Esophagus muscularis mucosa (tissue), 4 donors: ENCODE measurements around the gene HBS1L.

ENCODE experiments used
- EP300 ChIP-seq: sonication (generic); formaldehyde crosslinking; IDR thresholded peaks from one replicate; pipeline ENCODE4 v1.6.1; 2017; ENCODE audit warnings: antibody characterized with exemption
- POLR2A ChIP-seq: fragments of 450-650 bp; IDR thresholded peaks from one replicate; pipeline ENCODE4 v1.6.1; 2017; ENCODE audit warnings: antibody characterized with exemption, moderate library complexity, mild to moderate bottlenecking, low read depth
- POLR2AphosphoS5 ChIP-seq, 2 donors: sonication (generic); formaldehyde crosslinking; IDR thresholded peaks; one replicate each; pipeline ENCODE4 v1.6.1; 2017; ENCODE audit warnings: antibody characterized with exemption in 2 of 2
- TF ChIP-seq, protein P1 (sequence below), 3 experiments: fragments of 200-600 bp in 2 of 3; fragments of 450-650 bp in 1 of 3; sonication (generic) in 2 of 3; IDR thresholded peaks; one replicate each; pipeline ENCODE4 v1.5.1; 2017 to 2019; ENCODE audit warnings: antibody characterized with exemption in 3 of 3, mild to moderate bottlenecking in 2 of 3, moderate library complexity in 1 of 3

DNA sequence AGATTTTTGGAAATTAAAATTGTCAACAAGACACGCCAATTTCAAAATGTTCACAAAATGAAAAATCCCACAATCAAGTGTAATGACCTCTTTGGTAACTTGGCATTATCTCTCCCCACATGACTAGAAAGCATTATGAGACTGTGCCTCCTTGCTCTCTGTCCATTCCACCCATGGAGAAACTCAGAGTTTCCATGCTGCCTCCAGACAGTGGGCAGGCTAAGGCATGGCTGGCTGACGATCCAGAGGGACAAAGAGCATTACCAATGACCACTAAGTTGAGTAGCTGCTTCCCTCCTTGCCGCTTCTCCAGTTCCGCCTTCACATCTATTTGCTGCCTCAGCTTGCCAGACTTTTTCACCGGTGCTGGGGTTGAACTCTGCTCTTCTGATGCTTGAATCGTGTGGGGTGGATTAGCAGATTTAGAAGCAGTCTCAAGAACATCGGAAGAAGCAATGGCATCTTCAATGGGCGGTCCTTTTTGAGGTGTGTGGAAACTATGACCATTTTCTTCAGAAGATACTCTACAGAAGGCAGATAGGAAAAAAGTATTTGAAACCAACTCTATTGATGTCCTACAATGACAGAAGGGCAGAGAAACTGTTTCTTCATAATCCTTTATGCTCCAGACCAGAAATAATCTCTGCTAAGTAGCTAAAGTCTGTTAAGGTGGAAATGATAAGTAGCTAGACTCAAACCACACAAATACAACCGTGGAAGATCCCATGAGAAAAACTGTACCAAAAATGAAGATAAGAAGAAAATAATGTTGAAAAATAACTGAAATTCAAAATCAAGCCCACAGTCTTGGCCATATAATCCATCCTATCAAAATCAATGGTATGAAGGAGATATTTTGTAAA lies 57.3 kb downstream of the HBS1L start:
- no peak for TF ChIP-seq POLR2A
- TF ChIP-seq, protein P1, sequence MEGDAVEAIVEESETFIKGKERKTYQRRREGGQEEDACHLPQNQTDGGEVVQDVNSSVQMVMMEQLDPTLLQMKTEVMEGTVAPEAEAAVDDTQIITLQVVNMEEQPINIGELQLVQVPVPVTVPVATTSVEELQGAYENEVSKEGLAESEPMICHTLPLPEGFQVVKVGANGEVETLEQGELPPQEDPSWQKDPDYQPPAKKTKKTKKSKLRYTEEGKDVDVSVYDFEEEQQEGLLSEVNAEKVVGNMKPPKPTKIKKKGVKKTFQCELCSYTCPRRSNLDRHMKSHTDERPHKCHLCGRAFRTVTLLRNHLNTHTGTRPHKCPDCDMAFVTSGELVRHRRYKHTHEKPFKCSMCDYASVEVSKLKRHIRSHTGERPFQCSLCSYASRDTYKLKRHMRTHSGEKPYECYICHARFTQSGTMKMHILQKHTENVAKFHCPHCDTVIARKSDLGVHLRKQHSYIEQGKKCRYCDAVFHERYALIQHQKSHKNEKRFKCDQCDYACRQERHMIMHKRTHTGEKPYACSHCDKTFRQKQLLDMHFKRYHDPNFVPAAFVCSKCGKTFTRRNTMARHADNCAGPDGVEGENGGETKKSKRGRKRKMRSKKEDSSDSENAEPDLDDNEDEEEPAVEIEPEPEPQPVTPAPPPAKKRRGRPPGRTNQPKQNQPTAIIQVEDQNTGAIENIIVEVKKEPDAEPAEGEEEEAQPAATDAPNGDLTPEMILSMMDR (IDR thresholded peaks at IDR 0.05), result no peak
- TF ChIP-seq POLR2AphosphoS5 (IDR thresholded peaks at IDR 0.05), result no peak
- TF ChIP-seq EP300, result no peak
